Natural killer cell (primary cell): ENCODE measurements around the gene GREB1L. TPM values are rescaled to one million over a fixed set of nuclear protein-coding genes. Genes with fewer than 3 reads are reported as not detected.

Experiments
- ATAC-seq, 3 donors: fragments of 150-1000 bp in 2 of 3; fragments of 200-7000 bp in 1 of 3; cut with Tn5 transposase; 1 replicate in 1 of 3; 2 replicates in 2 of 3; pipeline ENCODE4 v1.10.0; 2021; ENCODE audit warnings: mild to moderate bottlenecking in 2 of 3, moderate library complexity in 2 of 3
- DNase-seq, 2 donors: peaks; one replicate each; pipeline versions ENCODE4 v3.0.0 to v3.0.0-alpha.2; 2013 to 2021; ENCODE audit warnings: mixed read lengths in 1 of 2
- H3K27ac ChIP-seq: one replicate; pipeline ENCODE4 v1.5.1; 2013; ENCODE audit warnings: mild to moderate bottlenecking, low read length
- H3K27me3 ChIP-seq: one replicate; pipeline ENCODE4 v1.6.1; 2013; ENCODE audit warnings: low read length; ENCODE audit not compliant: control insufficient read depth, insufficient read depth
- H3K36me3 ChIP-seq: one replicate; pipeline ENCODE4 v1.6.1; 2013; ENCODE audit warnings: low read length; ENCODE audit not compliant: control insufficient read depth, insufficient read depth
- H3K4me1 ChIP-seq: one replicate; pipeline ENCODE4 v1.6.1; 2013; ENCODE audit warnings: low read length; ENCODE audit not compliant: control insufficient read depth, insufficient read depth
- H3K4me3 ChIP-seq: one replicate; pipeline ENCODE4 v1.5.1; 2013; ENCODE audit warnings: low read length
- H3K9me3 ChIP-seq: one replicate; pipeline ENCODE4 v1.6.1; 2013; ENCODE audit warnings: low read length; ENCODE audit not compliant: control insufficient read depth, insufficient read depth
- H3K27ac Mint-ChIP-seq, 2 donors: one replicate each; pipeline ENCODE4 v1.8.0; 2022; ENCODE audit warnings: mild to moderate bottlenecking in 2 of 2, mixed read lengths in 2 of 2, moderate library complexity in 1 of 2
- H3K27me3 Mint-ChIP-seq, 2 donors: one replicate each; pipeline ENCODE4 v1.8.0; 2022; ENCODE audit warnings: low read depth in 2 of 2, mixed read lengths in 2 of 2
- H3K36me3 Mint-ChIP-seq: one replicate; pipeline ENCODE4 v1.8.0; 2022; ENCODE audit warnings: mixed read lengths
- H3K4me1 Mint-ChIP-seq, 2 donors: one replicate each; pipeline ENCODE4 v1.8.0; 2022; ENCODE audit warnings: mixed read lengths in 2 of 2
- H3K4me3 Mint-ChIP-seq: one replicate; pipeline ENCODE4 v1.8.0; 2022; ENCODE audit warnings: mild to moderate bottlenecking, moderate library complexity, mixed read lengths
- H3K9me3 Mint-ChIP-seq, 2 donors: one replicate each; pipeline ENCODE4 v1.8.0; 2022; ENCODE audit warnings: mixed read lengths in 2 of 2
- CTCF ChIP-seq: fragments of 200-600 bp; IDR thresholded peaks from one replicate; pipeline ENCODE4 v1.8.0; 2022; ENCODE audit warnings: antibody characterized with exemption
- WGBS: methylation state at CpG from one replicate; pipeline ENCODE4 v1.1.7; 2013; ENCODE audit warnings: missing lambda C conversion rate; ENCODE audit not compliant: insufficient coverage; 5-methylcytosine and 5-hydroxymethylcytosine counted together
- intact Hi-C: fragments of 100-400 bp; cut with micrococcal nuclease; formaldehyde crosslinking; loops from one replicate; pipeline ENCODE4 v1.14.2; 2022
- total RNA-seq, 4 donors: library from RNA; stranded (reverse); fragments of 120-200 nt in 1 of 4; gene quantifications; one replicate each; pipeline versions ENCODE4 v1.2.3 to v1.2.4, GENCODE V29; 2013 to 2022

GREB1L gene
- total RNA-seq, 3 donors from 2014 or later (not counting 1 experiment from before 2014, with no cell fraction given) = not detected

GRCh38 chr18:21439431-21439846 is 197.4 kb downstream of the GREB1L start:
- DNase-seq (no peak), ATAC-seq (no peak)
- H3K27me3 ChIP-seq = no peaks in the 10 kb centered on the region
- 61% methylated on average over 4 of the region's 4 CpGs for WGBS
- H3K9me3 ChIP-seq = no peaks in the 10 kb centered on the region
- no peaks in the 10 kb centered on the region for H3K4me1 ChIP-seq
- H3K36me3 ChIP-seq = no peaks in the 10 kb centered on the region
- H3K4me3 Mint-ChIP-seq = no peak overlapping the region
- intact Hi-C loops = no loop called here
- H3K27ac ChIP-seq = no peak overlapping the region
- no peak for TF ChIP-seq CTCF
- no peak overlapping the region for H3K4me3 ChIP-seq
- peaks cover 13 to 44% of the 10 kb centered on the region in 2 donors for H3K27me3 Mint-ChIP-seq
- H3K4me1 Mint-ChIP-seq = no peaks in the 10 kb centered on the region
- no peaks in the 10 kb centered on the region for H3K36me3 Mint-ChIP-seq
- no peak overlapping the region for H3K27ac Mint-ChIP-seq
- no peaks in the 10 kb centered on the region for H3K9me3 Mint-ChIP-seq

GRCh38 chr18:21441670-21442069 is 199.6 kb downstream of the GREB1L start:
- no peak for ATAC-seq
- intact Hi-C loops = no loop called here
- no peak overlapping the region for H3K4me3 ChIP-seq
- Mint-ChIP-seq H3K27me3 (peaks cover 8 to 29% of the 10 kb centered on the region in 2 donors), H3K9me3 (no peaks in the 10 kb centered on the region), H3K27ac (no peak overlapping the region), H3K4me3 (no peak overlapping the region), H3K36me3 (no peaks in the 10 kb centered on the region), H3K4me1 (no peaks in the 10 kb centered on the region)
- no peaks in the 10 kb centered on the region for H3K4me1 ChIP-seq
- DNase-seq = no peak
- no peaks in the 10 kb centered on the region for H3K9me3 ChIP-seq
- H3K36me3 ChIP-seq = no peaks in the 10 kb centered on the region
- 94% methylated on average over 3 of the region's 3 CpGs for WGBS
- no peaks in the 10 kb centered on the region for H3K27me3 ChIP-seq
- H3K27ac ChIP-seq = no peak overlapping the region
- no peak for TF ChIP-seq CTCF

- no peak for TF ChIP-seq CTCF
- intact Hi-C loops = no loop called here
- no peaks in the 10 kb centered on the region for H3K36me3 ChIP-seq
Measured at GRCh38 chr18:21443776-21444464, 201.9 kb downstream of the GREB1L start.

More at GRCh38 chr18:21443776-21444464, 201.9 kb downstream of the GREB1L start:
- Histone ChIP-seq H3K4me3 (no peak overlapping the region), H3K27ac (no peak overlapping the region), H3K9me3 (no peaks in the 10 kb centered on the region), H3K4me1 (no peaks in the 10 kb centered on the region), H3K27me3 (no peaks in the 10 kb centered on the region)
- no peaks in the 10 kb centered on the region for H3K4me1 Mint-ChIP-seq
- peaks cover 11 to 29% of the 10 kb centered on the region in 2 donors for H3K27me3 Mint-ChIP-seq
- ATAC-seq (no peak), DNase-seq (no peak)
- no peak overlapping the region for H3K4me3 Mint-ChIP-seq
- no peaks in the 10 kb centered on the region for H3K9me3 Mint-ChIP-seq
- H3K36me3 Mint-ChIP-seq = no peaks in the 10 kb centered on the region
- 76% methylated on average over 7 of the region's 9 CpGs for WGBS
- H3K27ac Mint-ChIP-seq = no peak overlapping the region
